Germinal center (tissue), 1 donor: ENCODE data around the gene PRSS36.
"Not testable (repeated sequence)": the region's sequence is repeated elsewhere in the genome, so short reads cannot be mapped to it uniquely, and the experiment has no call there.

Experiments used
- DNase-seq: peaks from one replicate; pipeline ENCODE4 v3.0.0; 2012; ENCODE audit warnings: mixed read lengths, low spot score

The PRSS36 gene

DNA sequence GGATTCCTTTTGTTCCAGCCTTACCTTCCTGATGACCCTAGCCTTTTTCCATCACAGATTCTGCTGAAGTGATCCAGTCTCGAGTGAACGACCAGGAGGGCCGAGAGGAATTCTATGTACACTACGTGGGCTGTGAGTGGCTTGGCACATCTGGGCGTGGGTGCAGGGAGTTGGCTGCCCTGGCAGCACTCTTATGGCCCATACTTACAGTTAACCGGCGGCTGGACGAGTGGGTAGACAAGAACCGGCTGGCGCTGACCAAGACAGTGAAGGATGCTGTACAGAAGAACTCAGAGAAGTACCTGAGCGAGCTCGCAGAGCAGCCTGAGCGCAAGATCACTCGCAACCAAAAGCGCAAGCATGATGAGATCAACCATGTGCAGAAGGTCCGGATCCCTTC, 29.7 kb downstream of the PRSS36 start:
- no peak for DNase-seq

GRCh38 chr16:31118223-31119155, 31.4 kb downstream of the PRSS36 start:
- DNase-seq, result no peak

DNA sequence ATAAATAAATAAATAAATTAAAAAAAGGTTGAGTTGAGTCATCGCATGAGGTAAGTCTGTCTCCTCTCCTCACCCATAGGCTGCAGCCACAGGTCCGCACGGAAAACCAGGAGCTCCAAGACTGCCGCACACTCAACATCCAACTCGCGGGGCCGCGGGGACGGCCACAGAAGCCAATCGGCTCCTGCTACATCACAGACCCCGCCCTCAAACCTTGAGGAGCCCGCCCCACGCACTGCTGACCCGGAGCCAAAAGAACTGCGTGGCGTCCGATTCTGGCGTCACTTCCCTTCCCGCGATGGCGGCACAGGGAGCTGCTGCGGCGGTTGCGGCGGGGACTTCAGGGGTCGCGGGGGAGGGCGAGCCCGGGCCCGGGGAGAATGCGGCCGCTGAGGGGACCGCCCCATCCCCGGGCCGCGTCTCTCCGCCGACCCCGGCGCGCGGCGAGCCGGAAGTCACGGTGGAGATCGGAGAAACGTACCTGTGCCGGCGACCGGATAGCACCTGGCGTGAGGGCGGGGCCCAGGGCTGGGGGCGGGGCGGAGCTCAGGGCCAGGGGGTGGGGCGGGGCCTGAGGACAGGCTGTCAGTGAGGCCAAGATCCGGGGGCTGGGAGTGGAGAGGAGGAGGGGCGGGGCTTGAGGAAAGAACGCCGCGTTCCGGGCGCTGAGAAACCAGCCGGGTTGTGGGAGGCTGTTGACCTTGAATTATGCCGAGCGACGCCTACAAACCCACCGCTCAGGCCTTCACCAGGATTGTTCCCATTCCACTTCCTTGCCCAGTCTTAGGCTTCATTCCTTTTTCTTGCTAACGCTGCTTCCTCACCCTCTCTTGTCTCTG, 32.3 kb downstream of the PRSS36 start, which contains the start of gene KAT8:
TSS of gene KAT8 (plus strand) at position 281 of the 839 bp plus-strand sequence. CDS start at position 299, 18 bp downstream.
- DNase-seq, result peak; percentile 98

DNA sequence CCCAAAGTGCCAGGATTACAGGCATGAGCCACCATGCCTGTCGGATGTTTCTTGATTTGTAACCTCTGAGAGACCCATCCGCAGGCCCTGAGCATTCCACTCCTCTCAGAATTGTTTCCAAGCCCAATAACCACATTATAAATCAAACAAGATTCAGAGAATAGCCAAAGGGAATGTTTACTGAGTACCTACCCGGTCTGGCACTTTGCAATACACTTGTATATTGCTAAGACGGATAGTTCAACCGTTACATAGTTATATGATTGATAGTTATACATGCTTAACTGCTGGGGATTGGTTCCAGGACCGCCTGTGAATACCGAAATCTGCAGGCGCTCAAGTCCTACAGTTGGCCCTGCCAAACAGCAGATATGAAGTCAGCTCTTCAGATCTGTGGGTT, 35.4 kb downstream of the PRSS36 start:
- DNase-seq, result no peak

GRCh38 chr16:31113121-31114120, 36.4 kb downstream of the PRSS36 start:
- no peak for DNase-seq

DNA sequence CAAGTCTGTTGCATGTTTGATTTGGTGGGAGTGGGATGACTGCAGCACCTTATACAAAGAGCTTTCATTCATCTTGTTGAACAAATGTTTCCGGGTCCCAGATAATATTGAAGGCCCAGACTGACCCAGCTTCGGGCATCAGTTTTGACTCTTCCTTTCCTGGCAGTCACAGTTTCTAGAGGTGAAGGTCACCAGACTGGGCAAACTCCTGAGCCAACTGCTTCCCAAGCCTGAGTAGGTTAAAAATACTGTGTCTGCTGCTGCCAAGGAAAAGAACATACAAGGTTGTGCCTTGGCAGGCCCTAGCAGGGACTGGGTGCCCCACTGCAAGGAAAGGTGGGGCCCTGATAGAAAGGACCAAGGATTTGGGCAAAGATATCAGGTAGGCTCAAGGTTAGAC, 37.2 kb downstream of the PRSS36 start:
- DNase-seq, result no peak

GRCh38 chr16:31111881-31112466, 37.9 kb downstream of the PRSS36 start:
- DNase-seq, result no peak

- no peak for DNase-seq
Measured at GRCh38 chr16:31110106-31111034, 39.5 kb downstream of the PRSS36 start.

GRCh38 chr16:31109622-31110021, 40.2 kb downstream of the PRSS36 start:
- no peak for DNase-seq

GRCh38 chr16:31108794-31109558, 40.9 kb downstream of the PRSS36 start:
- DNase-seq, result no peak

- peak; percentile 82 for DNase-seq
Measured at GRCh38 chr16:31108035-31108793, 41.7 kb downstream of the PRSS36 start, which contains the start of gene BCKDK. Gene BCKDK (plus strand): TSS chr16:31108386. CDS start chr16:31109224, 838 bp downstream.

GRCh38 chr16:31107465-31107867, 42.4 kb downstream of the PRSS36 start:
- DNase-seq, result no peak

GRCh38 chr16:31106509-31107464, 43.1 kb downstream of the PRSS36 start:
- no peak for DNase-seq

DNA sequence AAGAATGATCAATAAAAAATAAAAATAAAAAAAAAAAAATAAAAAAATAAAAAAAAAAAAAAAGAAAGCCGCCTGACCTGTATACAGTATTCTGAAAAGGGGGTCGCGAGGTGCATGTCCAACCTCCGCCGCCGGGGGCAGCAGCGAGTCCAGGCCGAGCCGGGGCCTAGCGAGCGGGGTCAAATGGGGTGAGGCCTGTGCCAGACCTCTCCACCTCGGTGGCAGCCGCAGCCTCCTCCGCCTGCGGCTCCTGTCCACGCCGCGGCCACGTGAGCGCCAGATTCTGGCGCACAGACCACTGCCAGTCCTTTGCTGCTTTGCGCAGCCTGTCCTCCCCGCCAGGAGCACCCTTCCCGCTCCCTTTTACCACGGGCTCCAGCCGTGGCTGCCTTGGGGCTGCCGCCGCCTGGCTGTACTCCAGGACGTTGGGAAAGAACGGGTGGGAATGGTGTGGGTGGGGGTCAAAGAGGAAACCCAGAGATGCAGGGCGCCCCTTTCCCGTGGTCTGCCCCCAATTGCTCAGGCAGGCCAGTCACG, 44.1 kb downstream of the PRSS36 start:
- DNase-seq, result peak; percentile 85

DNA sequence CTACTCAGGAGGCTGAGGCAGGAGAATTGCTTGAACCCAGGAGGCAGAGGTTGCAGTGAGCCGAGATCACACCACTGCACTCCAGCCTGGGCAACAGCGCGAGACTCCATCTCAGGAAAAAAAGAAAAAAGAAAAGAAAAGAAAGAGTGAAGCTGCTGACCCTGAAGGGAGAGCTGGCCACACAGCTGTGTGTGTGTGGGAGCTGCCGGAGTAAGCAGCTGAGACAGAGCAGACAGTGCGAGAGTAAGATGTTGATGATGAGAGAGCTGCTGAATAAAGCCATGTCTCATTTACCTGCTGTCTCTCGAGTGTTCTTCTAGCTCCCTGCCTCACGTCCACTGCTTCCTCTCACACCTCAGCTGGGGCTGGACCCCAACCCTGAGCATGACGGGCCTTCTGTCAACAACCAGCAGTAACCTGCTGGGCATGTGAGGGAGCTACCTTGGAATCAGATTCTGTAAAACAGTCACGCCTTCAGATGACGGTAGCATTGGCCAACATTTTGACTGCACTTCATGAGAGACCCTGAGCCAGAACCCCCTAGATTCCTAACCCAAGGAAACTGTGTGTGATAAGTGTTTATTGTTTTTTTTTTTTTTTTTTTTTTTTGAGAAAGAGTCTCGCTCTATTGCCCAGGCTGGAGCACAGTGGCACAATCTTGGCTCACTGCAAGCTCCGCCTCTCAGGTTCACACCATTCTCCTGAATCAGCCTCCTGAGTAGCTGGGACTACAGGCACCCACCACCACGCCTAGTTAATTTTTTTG, 48.8 kb downstream of the PRSS36 start:
- DNase-seq, result not testable (repeated sequence)
